Pulmonary artery endothelial cell (primary cell): ENCODE measurements around the gene SLC8A1. TPM values are rescaled to one million over a fixed set of nuclear protein-coding genes. Genes with fewer than 3 reads are reported as not detected.

Experiments
- DNase-seq: peaks from one replicate; pipeline ENCODE4 v3.0.0-alpha.2; 2011; ENCODE audit warnings: low read depth, low spot score
- total RNA-seq: library from RNA; depleted of rRNA; stranded (reverse); fragments of >200 nt; gene quantifications from 2 replicates; pipeline ENCODE4 v1.2.3, GENCODE V29; 2014

SLC8A1 gene
- 5.7 and 12.5 TPM in 2 replicates for total RNA-seq

GRCh38 chr2:40451918-40452605, at the start of gene SLC8A1:
Gene SLC8A1, minus strand, starts transcription at chr2:40452090.
- DNase-seq = no peak

- no peak for DNase-seq
Observed at GRCh38 chr2:40499437-40499836, 47.5 kb upstream of the SLC8A1 start.

DNA sequence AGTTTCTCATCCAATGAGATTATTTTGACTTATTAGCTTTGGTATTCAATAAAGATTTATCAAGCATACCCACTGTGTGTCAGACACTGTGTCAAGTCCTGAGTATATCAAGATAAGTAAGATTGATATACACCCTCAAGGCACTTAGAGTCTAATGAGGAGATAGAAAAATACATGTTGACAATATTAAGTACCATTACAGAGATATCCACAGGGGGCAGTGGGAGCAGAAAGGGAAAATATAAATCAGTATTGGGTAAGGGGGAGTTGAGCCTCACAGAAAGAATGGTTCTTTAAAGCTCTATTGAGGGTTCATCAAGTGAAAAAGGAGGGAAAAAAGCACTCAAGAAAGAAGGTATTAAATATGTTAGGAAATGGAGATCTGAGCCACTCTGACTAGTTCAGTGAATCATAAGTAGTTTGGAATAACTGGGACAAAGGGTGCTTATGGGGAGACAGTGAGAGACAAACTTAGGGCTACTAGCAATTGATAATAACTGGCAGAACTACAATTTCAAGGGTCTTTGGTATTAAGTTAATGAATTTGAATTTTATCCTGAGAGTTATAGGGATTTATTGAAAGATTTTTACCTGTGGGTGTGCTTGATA, 45.5 kb upstream of the SLC8A1 start:
- DNase-seq = no peak

- no peak for DNase-seq
Observed at GRCh38 chr2:40489678-40489960, 37.7 kb upstream of the SLC8A1 start.

GRCh38 chr2:40488927-40489677, 37.2 kb upstream of the SLC8A1 start:
- no peak for DNase-seq

GRCh38 chr2:40488101-40488601, 36.3 kb upstream of the SLC8A1 start:
- no peak for DNase-seq

DNA sequence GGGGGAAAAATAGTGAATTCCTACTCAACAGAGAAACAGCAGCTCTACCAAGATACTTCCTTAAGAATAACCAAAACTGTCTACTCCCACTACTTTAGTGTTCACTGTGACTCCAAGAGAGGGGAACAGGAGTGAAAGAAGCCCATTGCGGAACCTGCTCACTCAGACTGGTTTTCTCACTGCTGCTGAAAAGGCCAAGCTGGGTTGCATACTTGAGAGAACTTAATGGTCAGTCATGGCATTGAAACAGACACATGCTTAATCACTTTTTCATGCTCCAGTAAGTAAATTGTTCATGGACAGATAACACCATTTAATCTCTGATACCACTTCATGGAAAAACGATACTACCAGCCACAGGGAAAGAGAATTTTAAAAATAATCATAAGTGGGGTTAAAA, 35.7 kb upstream of the SLC8A1 start:
- DNase-seq = no peak

DNA sequence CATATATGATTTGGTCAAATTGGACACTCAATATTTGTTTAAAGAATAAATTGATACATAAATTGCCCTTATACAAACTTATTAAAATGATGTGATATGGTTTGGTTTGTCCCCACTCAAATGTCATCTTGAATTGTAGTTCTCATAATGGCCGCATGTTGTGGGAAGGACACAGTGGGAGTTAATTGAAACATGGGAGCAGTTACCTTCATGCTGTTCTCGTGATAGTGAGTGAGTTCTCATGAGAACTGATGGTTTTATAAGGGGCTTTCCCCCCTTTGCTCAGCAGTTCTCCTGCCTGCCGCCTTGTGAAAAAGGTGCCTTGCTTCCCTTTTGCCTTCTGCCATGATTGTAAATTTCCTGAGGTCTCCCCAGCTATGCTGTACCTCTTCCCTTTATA, 34.0 kb upstream of the SLC8A1 start:
- DNase-seq = no peak

DNA sequence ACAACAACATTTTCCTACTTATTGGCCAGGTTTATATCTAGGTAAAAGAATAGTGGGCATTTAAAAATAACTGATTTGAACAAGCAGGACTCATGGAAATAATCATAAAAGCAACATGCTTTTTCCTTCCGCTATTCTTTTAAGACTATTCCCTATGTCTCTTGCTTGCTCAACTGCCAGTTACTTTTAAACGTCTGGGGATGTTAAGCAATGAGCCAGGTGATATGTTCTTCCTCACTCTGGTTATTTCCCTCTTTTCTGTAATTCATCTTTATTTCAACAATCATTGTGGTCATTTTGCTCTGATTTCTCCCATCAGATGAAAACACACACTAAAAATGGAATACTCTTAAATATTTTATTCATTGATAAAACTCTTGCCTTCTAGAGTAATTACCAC, 33.4 kb upstream of the SLC8A1 start:
- no peak for DNase-seq

DNA sequence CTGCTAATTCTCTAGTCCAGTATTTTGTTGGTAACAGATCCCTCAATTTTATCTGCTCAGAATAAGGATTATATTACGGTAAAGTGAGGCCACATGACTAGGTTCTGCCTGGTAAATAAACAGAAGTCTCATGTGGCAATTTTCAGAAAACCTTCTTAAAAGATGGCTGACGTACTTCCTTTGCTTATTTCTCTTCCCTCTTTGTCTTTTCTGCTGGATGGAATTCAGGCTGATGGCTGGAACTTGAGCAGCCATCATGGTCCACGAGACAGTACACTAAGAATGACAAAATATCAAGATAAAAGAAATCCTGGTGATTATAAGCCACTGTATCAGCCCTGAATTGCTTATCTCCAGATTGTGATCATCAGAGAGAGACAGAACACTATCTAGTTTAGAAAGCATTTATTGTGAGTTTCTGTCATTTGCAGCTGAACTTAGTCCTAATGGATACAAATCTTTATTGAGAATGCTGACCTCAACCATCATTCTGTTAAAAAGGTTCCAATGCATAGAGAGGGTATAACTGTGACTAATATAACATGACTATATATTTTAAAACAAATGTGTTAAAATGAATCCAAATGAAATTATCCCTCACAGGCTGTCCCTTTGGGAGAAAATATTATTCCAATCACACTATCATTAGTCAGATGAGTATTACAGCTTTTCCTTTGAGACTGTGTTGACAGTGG, 31.8 kb upstream of the SLC8A1 start:
- DNase-seq = no peak

GRCh38 chr2:40480596-40480995, 28.7 kb upstream of the SLC8A1 start:
- no peak for DNase-seq

DNA sequence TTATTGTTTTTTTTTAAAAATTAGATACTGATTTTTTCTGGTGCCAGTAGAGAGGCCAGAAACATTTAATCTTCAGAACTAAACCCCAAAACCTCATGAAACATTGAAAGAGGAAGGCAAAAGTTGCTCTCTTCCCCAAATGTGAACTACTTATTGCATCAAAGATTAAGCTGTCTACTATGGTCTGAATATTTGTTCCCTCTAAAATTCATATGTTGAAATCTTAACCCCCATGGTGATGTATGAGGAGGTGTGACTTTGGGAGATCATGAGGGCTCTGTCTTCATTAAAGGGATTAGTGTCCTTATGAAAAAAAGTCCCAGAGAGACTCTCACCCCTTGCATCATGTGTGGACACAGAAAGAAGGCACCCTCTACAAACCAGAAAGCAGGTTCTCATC, 28.2 kb upstream of the SLC8A1 start:
- DNase-seq = no peak

- no peak for DNase-seq
Observed at GRCh38 chr2:40477361-40477760, 25.5 kb upstream of the SLC8A1 start.

GRCh38 chr2:40476436-40476835, 24.5 kb upstream of the SLC8A1 start:
- no peak for DNase-seq

GRCh38 chr2:40474306-40474705, 22.4 kb upstream of the SLC8A1 start:
- DNase-seq = no peak

DNA sequence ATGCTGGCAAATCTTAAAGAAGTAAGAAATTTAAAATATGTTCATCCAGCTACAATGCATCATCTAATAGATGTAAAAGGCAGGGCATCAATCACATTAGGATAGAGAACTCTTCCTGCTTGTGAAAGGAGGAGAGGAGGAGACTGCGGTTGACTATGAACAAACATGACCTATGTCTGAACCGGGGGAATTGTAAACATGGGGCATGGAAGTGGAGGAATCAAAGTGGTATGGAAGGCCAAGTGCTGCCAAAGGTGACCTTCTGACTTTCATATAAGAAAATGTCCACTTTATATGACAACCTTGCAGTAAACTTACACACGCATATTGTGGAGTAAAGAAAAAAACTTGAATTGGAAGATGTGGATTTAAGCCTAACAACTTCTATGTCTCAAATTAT, 20.0 kb upstream of the SLC8A1 start:
- DNase-seq = no peak

GRCh38 chr2:40470822-40471813, 19.2 kb upstream of the SLC8A1 start:
- DNase-seq = no peak

GRCh38 chr2:40466935-40467572, 15.2 kb upstream of the SLC8A1 start:
- no peak for DNase-seq

DNA sequence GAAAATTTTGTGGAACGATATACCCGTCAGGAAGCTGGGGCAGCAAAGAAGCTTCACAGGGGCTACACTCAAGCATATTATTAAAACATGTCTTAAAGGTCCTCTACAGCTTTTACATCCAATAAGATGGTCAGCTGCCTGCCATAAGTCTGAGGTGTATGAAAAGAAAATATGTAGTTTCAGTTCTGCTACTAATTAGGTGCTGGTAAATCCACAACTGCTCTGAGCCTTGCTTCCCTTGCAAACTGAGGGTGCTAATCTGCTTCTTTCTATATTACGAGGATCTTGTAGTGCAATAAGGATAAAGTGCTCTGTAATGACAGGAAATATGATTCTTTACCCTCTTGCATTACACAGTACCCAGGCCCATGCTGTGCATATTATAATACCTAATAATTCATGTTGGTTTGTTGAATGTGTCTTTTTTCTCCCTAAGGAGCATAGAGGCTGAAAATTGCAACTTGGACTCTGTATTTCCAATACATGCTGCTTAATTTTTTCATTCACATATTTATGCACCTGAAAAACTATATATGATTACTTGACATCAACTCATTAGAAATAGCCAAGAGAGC, 14.5 kb upstream of the SLC8A1 start:
- DNase-seq = no peak

DNA sequence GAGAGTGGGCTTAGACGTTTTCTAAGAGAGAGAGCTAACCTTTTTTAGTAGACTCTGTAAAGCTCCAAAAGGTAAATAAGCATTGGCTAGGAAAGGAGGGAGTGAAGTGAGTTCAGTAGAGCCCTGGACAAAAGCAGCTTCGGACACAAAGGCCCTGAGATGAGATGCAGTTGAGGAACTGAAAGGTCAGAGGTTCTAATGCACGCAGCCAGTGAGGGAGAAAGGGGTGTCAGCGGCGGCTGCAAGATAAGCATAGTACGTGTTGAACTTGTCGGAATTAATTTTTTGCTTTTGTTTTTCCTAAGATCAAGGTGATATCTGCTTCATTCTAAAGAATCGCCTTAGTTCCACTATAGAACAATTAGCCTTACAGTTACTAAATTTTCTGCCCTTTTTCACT, 11.2 kb upstream of the SLC8A1 start:
- no peak for DNase-seq
